AG09309 (cell line): ENCODE data around the gene BAK1.

ENCODE experiments used
- DNase-seq: peaks from one replicate; pipeline ENCODE4 v3.0.0-alpha.2; 2010; ENCODE audit warnings: low read depth
- H3K4me3 ChIP-seq: 2 replicates; pipeline ENCODE4 v1.5.1; 2011; ENCODE audit warnings: mild to moderate bottlenecking, low read depth, low read length, moderate library complexity; ENCODE audit not compliant: control insufficient read depth
- TF ChIP-seq, protein P1 (sequence below): IDR thresholded peaks from 2 replicates; pipeline ENCODE4 v1.5.1; 2011; ENCODE audit warnings: mild to moderate bottlenecking, low read depth, low read length, inconsistent platforms; ENCODE audit not compliant: insufficient read depth, control insufficient read depth; ENCODE audit errors: missing control alignments

Gene BAK1

DNA sequence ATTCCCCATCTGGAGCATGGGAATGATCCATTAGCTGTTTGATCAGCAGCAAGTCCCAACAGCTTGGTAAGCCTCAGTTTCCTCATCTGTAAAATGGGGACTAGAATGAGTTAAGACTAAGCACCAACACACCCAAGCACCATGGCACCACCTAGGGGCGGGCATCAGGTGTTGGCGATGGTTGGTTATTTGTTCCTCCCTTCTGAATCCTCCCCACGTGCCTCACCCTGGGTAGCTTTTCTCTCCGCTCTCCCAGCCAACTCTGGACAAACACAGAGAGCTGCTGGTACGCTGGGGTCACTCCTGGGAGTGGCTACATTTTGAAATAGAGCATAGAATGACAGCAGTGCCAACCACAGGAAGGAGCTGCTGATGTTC lies 27.7 kb upstream of the BAK1 start:
- DNase-seq = no peak
- TF ChIP-seq, protein P1, sequence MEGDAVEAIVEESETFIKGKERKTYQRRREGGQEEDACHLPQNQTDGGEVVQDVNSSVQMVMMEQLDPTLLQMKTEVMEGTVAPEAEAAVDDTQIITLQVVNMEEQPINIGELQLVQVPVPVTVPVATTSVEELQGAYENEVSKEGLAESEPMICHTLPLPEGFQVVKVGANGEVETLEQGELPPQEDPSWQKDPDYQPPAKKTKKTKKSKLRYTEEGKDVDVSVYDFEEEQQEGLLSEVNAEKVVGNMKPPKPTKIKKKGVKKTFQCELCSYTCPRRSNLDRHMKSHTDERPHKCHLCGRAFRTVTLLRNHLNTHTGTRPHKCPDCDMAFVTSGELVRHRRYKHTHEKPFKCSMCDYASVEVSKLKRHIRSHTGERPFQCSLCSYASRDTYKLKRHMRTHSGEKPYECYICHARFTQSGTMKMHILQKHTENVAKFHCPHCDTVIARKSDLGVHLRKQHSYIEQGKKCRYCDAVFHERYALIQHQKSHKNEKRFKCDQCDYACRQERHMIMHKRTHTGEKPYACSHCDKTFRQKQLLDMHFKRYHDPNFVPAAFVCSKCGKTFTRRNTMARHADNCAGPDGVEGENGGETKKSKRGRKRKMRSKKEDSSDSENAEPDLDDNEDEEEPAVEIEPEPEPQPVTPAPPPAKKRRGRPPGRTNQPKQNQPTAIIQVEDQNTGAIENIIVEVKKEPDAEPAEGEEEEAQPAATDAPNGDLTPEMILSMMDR = no peak
- no peak overlapping the region for H3K4me3 ChIP-seq

DNA sequence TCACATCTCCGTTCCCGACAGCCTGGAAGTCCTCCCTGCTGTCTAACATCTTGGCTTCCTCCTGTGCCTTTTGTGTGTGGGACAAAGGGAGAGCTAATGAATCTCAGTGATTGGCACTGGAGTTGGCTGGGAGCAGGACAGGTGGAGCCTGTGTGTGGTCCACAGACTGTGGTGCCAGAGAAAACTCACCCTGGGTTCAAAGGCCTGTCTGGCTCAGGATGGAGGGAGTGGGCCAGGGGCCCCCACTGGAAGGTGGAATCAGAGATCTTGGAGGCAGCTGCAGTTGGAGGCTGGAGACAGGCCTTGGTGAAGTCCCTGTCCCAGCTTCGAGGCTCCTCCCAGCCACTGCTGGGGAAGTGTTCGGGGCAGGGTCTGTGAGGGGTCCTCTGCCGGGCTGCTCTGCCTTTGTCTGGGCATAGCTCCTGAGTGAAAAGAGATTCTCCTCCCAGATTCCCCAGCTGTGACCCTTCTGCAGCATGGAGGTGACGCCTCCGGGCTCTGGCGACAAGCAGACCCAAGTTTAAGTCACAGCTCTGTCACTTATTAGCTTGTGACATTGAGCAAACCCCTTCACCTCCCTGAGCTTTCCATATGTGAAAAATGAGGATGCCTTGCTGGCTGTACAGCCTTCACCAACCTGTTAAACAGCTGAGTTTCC lies 27.2 kb upstream of the BAK1 start:
- no peak overlapping the region for H3K4me3 ChIP-seq
- TF ChIP-seq, protein P1 = no peak
- DNase-seq = no peak

DNA sequence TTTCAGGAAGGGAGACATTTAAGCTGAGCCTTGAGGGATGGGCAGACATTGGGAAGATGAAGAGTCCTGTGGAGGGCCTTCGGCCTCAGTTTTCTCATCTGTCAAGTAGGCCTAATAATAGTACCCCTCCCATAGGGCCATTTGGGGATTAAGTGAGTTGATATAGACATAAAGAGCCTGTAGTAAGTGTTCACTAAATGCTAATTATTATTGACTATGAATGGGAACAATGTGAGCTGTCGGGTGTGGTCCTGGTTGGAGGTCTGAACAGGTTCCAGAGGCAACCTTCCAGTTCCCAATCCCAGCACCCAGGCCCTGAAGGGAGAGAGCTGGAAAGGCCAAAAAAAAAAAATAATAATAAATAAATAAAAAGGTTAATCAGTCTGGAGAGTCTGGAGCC lies 26.6 kb upstream of the BAK1 start:
- no peak for DNase-seq
- H3K4me3 ChIP-seq = no peak overlapping the region
- TF ChIP-seq, protein P1 = no peak

DNA sequence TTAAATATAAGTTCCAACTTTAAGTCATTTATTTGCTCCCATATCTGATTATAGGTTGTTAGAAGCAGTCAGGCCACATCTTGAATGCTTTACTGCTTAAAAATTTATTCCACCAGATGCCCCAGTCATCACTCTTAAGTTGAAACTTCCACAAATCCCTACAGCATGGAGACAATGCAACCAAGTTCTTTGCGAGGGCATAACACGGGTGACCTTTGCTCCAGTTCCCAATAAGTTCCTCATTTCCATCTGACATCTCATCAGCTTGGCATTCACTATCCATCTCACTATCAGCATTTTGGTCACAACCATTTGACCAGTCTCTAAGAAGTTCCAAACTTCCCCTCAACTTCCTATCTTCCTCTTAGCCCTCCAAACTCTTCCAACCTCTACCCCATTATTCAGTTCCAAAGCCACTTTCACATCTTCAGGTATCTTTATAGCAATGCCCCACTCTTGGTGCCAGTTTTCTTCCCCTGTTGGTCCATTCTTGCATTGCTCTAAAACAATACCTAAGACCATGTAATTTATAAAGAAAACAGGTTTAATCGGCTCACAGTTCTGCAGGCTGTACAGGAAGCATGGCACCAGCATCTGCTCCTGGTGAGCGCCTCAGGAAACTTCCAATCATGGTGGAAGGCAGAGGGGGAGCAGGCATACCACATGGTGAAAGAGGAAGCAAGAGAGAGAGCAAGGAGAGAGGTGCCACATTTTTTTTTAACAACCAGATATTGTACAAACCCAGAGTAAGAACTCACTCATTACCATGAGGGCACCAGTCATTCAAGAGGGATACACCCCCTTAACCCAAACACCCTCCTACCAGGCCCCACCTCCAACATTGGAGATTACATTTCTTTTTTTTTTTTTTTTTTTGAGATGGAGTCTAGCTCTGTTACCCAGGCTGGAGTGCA lies 25.1 kb upstream of the BAK1 start:
- DNase-seq = no peak
- TF ChIP-seq, protein P1 = no peak
- no peak overlapping the region for H3K4me3 ChIP-seq

DNA sequence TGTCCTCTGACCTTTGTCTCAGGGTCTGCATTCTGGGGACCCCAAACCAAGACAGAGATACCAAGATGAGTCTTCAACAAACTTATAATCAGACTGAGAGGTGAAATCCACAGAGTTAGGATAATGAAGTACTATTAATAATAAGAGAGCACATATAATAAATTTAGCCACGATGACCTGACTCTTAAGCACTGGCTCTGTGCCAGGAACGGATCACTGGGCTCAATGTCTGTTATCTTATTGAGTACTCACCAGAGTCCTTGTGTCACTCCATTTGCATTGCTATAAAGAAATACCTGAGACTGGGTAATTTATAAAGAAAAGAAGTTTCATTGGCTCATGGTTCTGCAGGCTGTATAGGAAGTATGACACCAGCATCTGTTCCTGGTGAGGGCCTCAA lies 22.1 kb upstream of the BAK1 start:
- TF ChIP-seq, protein P1 = no peak
- H3K4me3 ChIP-seq = no peak overlapping the region
- no peak for DNase-seq

DNA sequence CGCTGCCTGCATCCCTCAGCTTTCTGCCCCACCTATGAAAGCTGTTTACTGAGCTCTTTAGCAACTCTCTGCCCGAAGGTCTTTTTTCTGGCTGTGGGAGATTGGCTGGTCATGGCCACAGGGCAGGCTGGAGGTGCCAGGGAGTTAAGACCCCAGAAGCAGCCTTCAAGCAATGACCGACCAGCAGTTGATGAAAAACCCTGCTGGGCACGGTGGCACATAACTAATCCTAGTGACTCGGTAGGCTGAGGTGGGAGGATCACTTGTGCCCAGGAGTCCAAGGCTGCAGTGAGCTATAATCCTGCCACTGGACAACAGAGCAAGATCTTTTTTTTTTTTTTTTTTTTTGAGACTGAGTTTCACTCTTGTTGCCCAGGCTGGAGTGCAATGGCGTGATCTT lies 20.7 kb upstream of the BAK1 start:
- DNase-seq = no peak
- H3K4me3 ChIP-seq = no peak overlapping the region
- TF ChIP-seq, protein P1 = no peak
